ENCODE results near the gene TMEM19. TPM values are rescaled to one million over a fixed set of nuclear protein-coding genes. Genes with fewer than 3 reads are reported as not detected.
A peak's percentile ranks its signal among the peaks of the same experiment; 100 is the strongest.

Gene TMEM19
- total RNA-seq, 1 donor from 2014 or later: 31.4 TPM

- no peak for ATAC-seq
These were observed 46.5 kb downstream of the TMEM19 start for GRCh38 chr12:71732357-71732712.

GRCh38 chr12:71737197-71737596 lies 51.3 kb downstream of the TMEM19 start:
- Histone ChIP-seq H3K4me1 (no peaks in the 10 kb centered on the region), H3K27me3 (ENCODE audit: low read depth) (no peaks in the 10 kb centered on the region), H3K27ac (no peak overlapping the region), H3K4me3 (no peak overlapping the region), H3K36me3 (no peaks in the 10 kb centered on the region), H3K9me3 (no peaks in the 10 kb centered on the region)
- no peak for ATAC-seq
- no peak for DNase-seq
- TF ChIP-seq, protein P1, sequence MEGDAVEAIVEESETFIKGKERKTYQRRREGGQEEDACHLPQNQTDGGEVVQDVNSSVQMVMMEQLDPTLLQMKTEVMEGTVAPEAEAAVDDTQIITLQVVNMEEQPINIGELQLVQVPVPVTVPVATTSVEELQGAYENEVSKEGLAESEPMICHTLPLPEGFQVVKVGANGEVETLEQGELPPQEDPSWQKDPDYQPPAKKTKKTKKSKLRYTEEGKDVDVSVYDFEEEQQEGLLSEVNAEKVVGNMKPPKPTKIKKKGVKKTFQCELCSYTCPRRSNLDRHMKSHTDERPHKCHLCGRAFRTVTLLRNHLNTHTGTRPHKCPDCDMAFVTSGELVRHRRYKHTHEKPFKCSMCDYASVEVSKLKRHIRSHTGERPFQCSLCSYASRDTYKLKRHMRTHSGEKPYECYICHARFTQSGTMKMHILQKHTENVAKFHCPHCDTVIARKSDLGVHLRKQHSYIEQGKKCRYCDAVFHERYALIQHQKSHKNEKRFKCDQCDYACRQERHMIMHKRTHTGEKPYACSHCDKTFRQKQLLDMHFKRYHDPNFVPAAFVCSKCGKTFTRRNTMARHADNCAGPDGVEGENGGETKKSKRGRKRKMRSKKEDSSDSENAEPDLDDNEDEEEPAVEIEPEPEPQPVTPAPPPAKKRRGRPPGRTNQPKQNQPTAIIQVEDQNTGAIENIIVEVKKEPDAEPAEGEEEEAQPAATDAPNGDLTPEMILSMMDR (IDR thresholded peaks at IDR 0.05): no peak
- intact Hi-C loops (cut with DNase I): no loop called here

More at GRCh38 chr12:71732357-71732712, 46.5 kb downstream of the TMEM19 start:
- H3K4me1 ChIP-seq: no peaks in the 10 kb centered on the region
- DNase-seq: no peak
- no peak overlapping the region for H3K4me3 ChIP-seq
- no peaks in the 10 kb centered on the region for H3K9me3 ChIP-seq
- H3K27me3 ChIP-seq (ENCODE audit: low read depth): no peaks in the 10 kb centered on the region
- no peak overlapping the region for H3K27ac ChIP-seq
- TF ChIP-seq, protein P1 (IDR thresholded peaks at IDR 0.05): no peak
- H3K36me3 ChIP-seq: no peaks in the 10 kb centered on the region
- intact Hi-C loops (cut with DNase I): no loop called here

DNA sequence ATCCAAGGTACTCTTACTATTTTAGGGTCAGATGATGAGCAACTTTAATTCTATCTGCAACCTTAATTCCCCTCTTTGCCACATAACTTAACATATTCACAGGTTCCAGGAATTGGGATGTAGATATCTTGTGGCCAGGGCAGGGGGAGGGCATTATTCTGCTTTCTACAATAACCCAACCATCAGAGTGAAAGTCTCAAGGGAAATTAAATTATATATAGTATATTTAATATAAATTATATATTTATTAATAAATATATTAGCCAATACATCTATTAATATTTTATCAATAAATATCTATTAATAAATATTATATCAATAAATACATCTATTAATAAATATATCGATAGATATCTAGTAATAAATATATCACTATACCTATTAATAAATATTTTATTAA lies 57.1 kb downstream of the TMEM19 start:
- Histone ChIP-seq H3K27me3 (ENCODE audit: low read depth) (no peaks in the 10 kb centered on the region), H3K4me1 (no peaks in the 10 kb centered on the region), H3K27ac (no peak overlapping the region), H3K36me3 (no peaks in the 10 kb centered on the region), H3K9me3 (no peaks in the 10 kb centered on the region), H3K4me3 (no peak overlapping the region)
- ATAC-seq: no peak
- TF ChIP-seq, protein P1 (IDR thresholded peaks at IDR 0.05): no peak
- DNase-seq: no peak
- intact Hi-C loops (cut with DNase I): no loop called here

DNA sequence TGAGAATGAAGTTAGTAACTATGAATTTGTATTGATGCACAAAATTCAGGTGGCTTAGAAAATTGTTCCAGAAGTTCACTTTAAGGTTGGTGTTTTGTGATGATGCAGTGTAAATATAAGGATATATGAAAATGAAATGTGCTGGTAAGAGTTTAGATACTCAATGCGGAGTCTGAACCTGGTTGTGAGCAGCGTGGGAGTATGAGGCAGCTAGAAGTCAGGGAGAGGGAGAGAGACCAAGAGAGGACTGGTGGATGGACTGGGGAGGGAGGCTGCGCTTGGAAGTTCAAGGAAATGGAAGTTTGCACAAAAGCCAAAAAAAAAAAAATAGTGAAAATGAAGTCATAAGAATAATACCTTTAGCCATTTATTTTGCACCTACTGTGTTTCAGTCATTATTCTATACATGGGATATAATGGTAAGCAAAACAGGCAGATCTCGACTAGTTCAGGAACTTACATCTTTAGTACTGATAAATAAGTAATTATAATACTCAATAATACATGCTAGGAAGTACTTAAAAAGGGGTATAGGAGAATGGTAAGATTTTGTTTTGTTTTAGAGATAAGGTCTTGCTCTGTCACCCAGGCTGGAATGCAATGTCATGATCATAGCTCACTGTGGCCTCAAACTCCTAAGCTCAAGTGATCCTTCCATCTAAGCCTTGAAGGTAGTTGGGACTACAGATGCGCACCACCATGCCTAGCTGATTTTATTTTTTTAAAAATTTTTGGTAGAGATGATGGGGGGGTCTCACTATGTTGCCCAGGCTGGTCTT lies 58.8 kb downstream of the TMEM19 start:
- Histone ChIP-seq H3K4me1 (no peaks in the 10 kb centered on the region), H3K4me3 (no peak overlapping the region), H3K9me3 (no peaks in the 10 kb centered on the region), H3K27me3 (ENCODE audit: low read depth) (no peaks in the 10 kb centered on the region), H3K27ac (no peak overlapping the region), H3K36me3 (no peaks in the 10 kb centered on the region)
- TF ChIP-seq, protein P1 (IDR thresholded peaks at IDR 0.05): no peak
- intact Hi-C loops (cut with DNase I): no loop called here
- DNase-seq (no peak), ATAC-seq (no peak)

GRCh38 chr12:71746974-71747611 lies 61.2 kb downstream of the TMEM19 start:
- H3K4me3 ChIP-seq: no peak overlapping the region
- intact Hi-C loops (cut with DNase I): no loop called here
- no peak overlapping the region for H3K27ac ChIP-seq
- DNase-seq (no peak), ATAC-seq (peak; percentile 89 to 92)
- no peaks in the 10 kb centered on the region for H3K4me1 ChIP-seq
- no peaks in the 10 kb centered on the region for H3K27me3 ChIP-seq (ENCODE audit: low read depth)
- no peaks in the 10 kb centered on the region for H3K9me3 ChIP-seq
- TF ChIP-seq, protein P1 (IDR thresholded peaks at IDR 0.05): peak; percentile 80
- H3K36me3 ChIP-seq: no peaks in the 10 kb centered on the region
